SK-N-MC (cell line): ENCODE results near the gene PIGR.

Experiments used
- DNase-seq: peaks from one replicate; pipeline ENCODE4 v3.0.0-alpha.2; 2011; ENCODE audit warnings: low read depth, low spot score
- H3K27ac ChIP-seq: fragments of 200-600 bp; sonication (generic); 2 replicates; pipeline ENCODE4 v1.5.1; 2016; ENCODE audit warnings: mixed run types
- H3K36me3 ChIP-seq: fragments of 200-600 bp; sonication (generic); 2 replicates; pipeline ENCODE4 v1.6.1; 2017; ENCODE audit warnings: antibody characterized with exemption, low read length, mixed read lengths; ENCODE audit not compliant: insufficient read depth
- H3K4me3 ChIP-seq: fragments of 200-600 bp; sonication (generic); 2 replicates; pipeline ENCODE4 v1.5.1; 2016
- H3K9ac ChIP-seq: fragments of 200-600 bp; sonication (generic); 2 replicates; pipeline ENCODE4 v1.8.0; 2017; ENCODE audit warnings: mixed run types, mixed read lengths; ENCODE audit not compliant: insufficient read length
- H3K9me3 ChIP-seq: fragments of 200-600 bp; sonication (generic); 2 replicates; pipeline ENCODE4 v1.6.1; 2017; ENCODE audit warnings: low read depth, mild to moderate bottlenecking, antibody characterized with exemption, low read length, moderate library complexity, mixed read lengths
- EZH2 ChIP-seq: fragments of 200-600 bp; sonication (generic); IDR thresholded peaks from one replicate; pipeline ENCODE4 v1.6.1; 2017; ENCODE audit warnings: antibody characterized with exemption
- FOXP2 ChIP-seq: optimal IDR thresholded peaks from 2 replicates; pipeline ENCODE3; 2011; ENCODE audit warnings: mild to moderate bottlenecking, moderate library complexity; ENCODE audit not compliant: insufficient read depth; ENCODE audit errors: extremely low read length, control extremely low read depth
- POLR2AphosphoS5 ChIP-seq: IDR thresholded peaks from 2 replicates; pipeline ENCODE4 v1.6.1; 2012; ENCODE audit warnings: mild to moderate bottlenecking, low read depth, low read length, borderline replicate concordance

PIGR gene

DNA sequence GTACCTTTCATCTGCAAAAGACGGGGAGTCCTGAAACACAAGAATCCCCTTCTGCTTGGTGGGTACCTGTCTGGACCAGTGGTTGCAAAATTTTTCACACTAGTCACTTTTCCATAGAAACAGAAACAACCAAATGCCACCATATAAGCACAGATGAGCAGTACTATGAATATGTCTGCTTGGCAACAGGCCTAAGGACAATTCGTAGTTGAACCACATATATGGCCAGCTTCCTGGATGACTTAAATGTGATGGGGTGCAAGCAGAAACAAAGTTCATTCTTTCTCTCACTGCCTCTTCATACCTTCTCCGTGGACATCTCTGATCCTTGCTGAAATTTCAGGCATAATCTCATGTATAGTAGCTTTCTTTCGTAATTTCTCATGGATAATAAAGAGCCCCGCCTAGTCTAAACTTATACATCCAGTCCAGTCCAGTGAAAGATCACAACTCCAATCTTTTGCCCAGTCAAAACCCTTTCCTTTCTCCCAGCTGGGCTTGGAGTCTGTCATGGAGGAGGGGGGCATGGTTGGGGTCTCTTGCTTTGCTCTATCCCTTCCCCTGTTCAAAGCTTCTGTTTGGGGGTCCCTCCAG lies 16.9 kb upstream of the PIGR start:
- TF ChIP-seq POLR2AphosphoS5 (no peak), FOXP2 (no peak), EZH2 (no peak)
- no peak for DNase-seq
- H3K36me3 ChIP-seq = no peaks in the 10 kb centered on the region
- no peak overlapping the region for H3K4me3 ChIP-seq
- H3K9me3 ChIP-seq = no peaks in the 10 kb centered on the region
- no peak overlapping the region for H3K27ac ChIP-seq
- no peak overlapping the region for H3K9ac ChIP-seq

DNA sequence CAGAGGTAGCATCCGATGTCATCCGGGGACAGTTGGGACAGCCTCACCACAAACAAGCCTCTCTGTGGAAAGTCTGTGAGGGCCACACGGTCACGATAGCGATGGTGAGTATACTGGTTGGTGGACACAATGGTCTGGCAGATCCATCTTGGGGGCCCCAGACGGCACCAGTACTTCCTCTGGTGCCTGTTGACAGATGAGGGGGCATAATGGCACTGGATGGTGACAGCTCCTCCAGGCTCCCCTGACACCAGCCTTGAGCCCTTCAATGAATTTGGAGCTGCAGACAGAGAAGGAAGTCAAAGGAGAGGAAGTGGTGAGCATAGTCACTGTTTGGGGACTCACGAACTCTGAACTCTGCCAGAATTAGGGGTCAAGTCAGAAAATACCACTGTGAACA lies 16.0 kb upstream of the PIGR start:
- no peak for DNase-seq
- TF ChIP-seq POLR2AphosphoS5 = no peak
- no peak for TF ChIP-seq EZH2
- Histone ChIP-seq H3K27ac (no peak overlapping the region), H3K9ac (no peak overlapping the region), H3K36me3 (no peaks in the 10 kb centered on the region), H3K9me3 (no peaks in the 10 kb centered on the region), H3K4me3 (no peak overlapping the region)

DNA sequence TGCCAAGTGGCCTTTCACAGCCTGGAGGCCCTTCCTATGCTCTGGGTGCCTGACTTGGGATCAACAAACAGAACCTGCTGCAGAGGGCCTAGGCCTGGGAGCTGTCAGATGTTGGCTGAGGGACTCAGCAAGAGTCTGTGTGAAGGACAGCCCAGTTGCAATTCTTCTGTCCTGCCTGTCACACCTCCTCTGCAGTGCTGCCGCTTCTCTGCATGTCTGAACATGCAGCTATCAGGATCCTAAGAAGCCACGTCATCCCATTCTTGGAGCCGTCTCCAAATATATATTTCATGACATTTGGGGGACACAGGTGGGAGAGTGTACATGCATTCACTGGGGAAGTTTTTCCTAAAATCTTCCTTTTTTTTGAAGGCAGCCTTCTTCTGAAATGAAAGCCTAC lies 15.4 kb upstream of the PIGR start:
- no peak for DNase-seq

DNA sequence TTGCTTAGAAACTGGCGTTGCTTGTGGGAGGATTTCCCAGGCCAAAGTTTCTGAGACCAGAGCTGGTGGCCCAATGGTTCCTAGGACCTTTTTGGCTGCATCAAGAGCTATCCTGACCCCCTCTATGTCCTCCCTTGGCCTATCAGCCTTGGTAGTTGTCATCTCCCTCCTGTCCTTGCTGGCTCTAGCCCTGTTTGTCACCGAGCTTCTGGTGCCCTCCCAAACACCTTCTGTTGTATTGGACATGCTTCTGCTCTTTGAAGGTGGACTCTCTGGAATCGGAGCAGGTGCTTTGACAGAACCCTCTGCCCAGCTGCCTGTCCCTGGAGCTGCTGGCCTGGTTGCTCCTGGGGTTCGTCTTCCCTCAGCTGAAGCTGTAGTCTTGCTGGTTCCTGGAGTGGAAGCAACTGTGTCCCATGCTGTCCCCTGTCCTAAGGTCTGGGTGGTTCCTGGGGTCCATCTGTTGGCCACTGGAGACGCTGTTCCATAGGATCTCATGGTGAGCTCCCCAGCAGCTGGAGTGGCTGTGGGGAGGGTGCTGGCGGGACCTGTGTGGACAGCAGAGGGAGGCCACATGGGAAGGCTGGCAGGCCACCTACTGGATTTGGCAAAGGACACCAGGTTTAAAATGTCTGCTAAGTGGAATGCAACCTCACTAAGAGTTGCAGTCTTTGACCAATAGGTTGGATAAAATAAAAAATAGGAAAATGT lies 14.6 kb upstream of the PIGR start:
- H3K27ac ChIP-seq = no peak overlapping the region
- no peaks in the 10 kb centered on the region for H3K9me3 ChIP-seq
- no peak for TF ChIP-seq EZH2
- no peak for TF ChIP-seq POLR2AphosphoS5
- no peak for TF ChIP-seq FOXP2
- no peaks in the 10 kb centered on the region for H3K36me3 ChIP-seq
- H3K4me3 ChIP-seq = no peak overlapping the region
- no peak overlapping the region for H3K9ac ChIP-seq
- DNase-seq = no peak

More for the DNA sequence above, 15.4 kb upstream of the PIGR start:
- Histone ChIP-seq H3K36me3 (no peaks in the 10 kb centered on the region), H3K9ac (no peak overlapping the region), H3K9me3 (no peaks in the 10 kb centered on the region), H3K4me3 (no peak overlapping the region), H3K27ac (no peak overlapping the region)
- TF ChIP-seq EZH2 = no peak
- TF ChIP-seq POLR2AphosphoS5 = no peak
- TF ChIP-seq FOXP2 = no peak

DNA sequence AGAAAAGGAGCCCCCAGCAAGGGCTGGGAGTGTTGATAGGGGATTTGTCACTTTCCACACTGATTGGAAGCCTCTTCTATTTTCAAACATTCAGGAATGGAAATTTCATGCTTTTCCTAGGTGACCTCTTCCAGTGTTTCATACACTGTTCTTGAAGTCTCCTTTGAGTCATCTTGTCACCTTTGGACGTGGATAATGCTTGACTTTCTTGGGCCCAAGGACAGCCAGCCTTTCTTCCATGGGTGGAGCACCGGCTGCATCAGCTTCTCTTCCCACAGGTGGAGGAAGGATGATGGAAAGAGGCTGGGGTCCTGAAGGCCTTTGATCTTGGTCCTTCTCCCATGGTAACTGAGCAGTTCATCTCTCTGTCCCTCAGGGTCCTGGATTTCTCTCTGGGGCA lies 11.9 kb upstream of the PIGR start:
- no peaks in the 10 kb centered on the region for H3K36me3 ChIP-seq
- H3K27ac ChIP-seq = no peak overlapping the region
- no peak overlapping the region for H3K4me3 ChIP-seq
- no peak overlapping the region for H3K9ac ChIP-seq
- no peak for DNase-seq
- H3K9me3 ChIP-seq = no peaks in the 10 kb centered on the region
- TF ChIP-seq FOXP2 (no peak), POLR2AphosphoS5 (no peak), EZH2 (no peak)

DNA sequence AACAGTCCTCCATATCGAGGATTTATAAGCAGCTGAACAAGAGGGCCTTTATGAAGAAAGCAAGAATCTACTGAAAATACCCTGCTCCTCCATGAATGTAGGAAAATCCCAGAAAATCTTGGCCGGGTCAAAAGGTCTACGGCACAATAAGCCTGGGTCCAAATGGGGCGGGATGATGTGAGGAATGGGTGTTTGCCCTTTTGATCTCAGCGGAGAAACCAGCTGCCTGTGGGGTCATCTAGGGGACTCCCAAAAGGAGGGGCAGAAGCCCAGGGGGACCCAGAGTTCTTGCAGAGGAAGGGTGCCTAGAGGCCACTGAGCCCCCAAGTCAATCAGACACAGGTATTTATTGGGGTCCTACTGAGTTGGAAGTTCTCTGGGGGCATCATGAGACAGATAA lies 11.4 kb upstream of the PIGR start:
- H3K9me3 ChIP-seq = no peaks in the 10 kb centered on the region
- H3K4me3 ChIP-seq = no peak overlapping the region
- no peaks in the 10 kb centered on the region for H3K36me3 ChIP-seq
- H3K9ac ChIP-seq = no peak overlapping the region
- no peak for DNase-seq
- no peak overlapping the region for H3K27ac ChIP-seq
- TF ChIP-seq POLR2AphosphoS5 (no peak), EZH2 (no peak), FOXP2 (no peak)

DNA sequence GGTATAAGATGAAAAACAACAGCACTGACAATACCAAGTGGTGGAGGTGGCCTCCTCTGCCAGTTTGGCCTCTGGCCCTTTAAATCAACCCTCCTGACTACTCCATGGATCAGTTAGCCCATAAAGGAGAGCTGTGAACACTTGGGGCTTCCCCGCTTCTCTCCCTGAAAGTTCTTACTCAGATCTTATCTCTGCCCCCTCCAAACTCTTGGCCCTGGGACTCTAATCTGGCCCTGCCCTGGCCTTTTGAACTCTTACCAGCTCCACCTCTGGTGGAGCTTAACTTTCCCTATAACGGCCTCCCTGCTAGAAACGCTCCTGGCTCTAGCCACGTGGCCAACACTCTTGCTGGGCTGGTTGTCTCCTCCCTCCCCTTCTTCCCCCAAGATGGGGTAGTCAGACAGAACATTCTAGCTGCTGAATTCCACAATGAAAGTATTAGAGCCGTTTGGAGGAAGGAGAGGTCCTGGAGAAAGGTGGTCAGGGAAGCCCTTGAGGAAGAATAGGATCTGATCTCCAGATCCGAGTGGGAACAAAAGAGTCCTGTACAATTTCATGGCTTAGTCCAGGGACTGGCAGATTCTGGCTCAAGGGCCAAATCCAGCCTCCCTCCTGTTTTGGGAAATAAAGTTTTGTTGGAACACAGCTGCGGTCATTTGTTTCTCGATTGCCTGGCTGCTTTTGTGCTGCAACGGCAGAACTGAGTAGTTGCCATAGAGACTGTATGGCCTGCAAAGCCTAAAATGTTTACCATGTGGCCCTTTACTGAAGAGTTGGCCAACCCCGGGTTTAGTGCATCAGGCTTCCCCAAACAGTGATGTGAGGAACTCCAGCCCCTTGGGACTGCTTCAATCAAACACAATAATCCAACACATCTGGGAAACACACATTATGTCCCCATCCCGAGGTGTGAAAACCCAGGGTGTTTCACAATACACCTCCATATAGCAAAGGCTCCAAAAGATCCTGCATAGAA lies 9.5 kb upstream of the PIGR start:
- no peak for DNase-seq
- H3K36me3 ChIP-seq = no peaks in the 10 kb centered on the region
- TF ChIP-seq EZH2 (no peak), FOXP2 (no peak), POLR2AphosphoS5 (no peak)
- H3K9ac ChIP-seq = no peak overlapping the region
- H3K4me3 ChIP-seq = no peak overlapping the region
- no peak overlapping the region for H3K27ac ChIP-seq
- no peaks in the 10 kb centered on the region for H3K9me3 ChIP-seq

DNA sequence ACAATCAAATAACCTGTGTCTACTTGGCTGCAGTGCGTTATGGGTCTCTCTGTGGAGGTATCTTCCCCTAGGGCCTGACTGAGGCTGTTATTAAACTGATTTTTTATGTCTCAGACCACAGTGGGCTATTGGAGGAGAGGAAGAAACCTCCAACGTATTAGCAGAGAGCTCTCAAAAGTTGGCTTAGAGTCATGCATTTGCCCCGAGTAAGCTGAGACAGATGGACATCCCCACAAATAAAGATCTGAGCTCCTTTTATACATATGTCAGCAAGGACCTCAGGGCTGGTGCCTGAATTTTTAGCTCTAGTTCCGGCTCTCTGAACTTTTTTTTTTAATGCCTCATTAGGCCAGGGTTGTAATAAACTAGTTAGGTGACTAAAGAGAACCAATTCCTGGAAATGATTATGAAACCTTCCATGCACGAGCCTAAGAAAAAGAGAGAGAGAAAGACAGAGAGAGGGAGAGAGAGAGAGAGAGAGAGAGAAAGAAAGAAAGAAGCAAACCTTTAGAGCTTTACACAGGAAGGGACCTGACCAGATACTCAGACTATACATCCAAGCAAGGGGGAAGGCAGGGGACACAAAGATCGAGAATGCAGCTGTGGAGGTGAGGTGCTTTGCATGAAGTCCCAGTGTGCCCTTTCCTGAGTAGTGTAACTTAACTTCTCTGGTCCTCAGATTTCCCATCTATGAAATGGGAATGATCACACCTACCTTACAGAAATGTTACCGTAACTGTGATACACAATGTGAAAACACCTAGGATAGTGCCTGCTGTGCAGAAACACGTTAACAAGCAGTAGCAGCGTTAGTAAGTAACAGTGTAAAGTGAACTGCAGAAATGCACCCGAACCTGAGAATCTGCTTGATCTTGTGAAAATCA lies 8.4 kb upstream of the PIGR start:
- no peaks in the 10 kb centered on the region for H3K36me3 ChIP-seq
- no peaks in the 10 kb centered on the region for H3K9me3 ChIP-seq
- no peak overlapping the region for H3K4me3 ChIP-seq
- H3K27ac ChIP-seq = no peak overlapping the region
- H3K9ac ChIP-seq = no peak overlapping the region
- DNase-seq = no peak
- TF ChIP-seq FOXP2 (no peak), EZH2 (no peak), POLR2AphosphoS5 (no peak)
